Measurements from ENCODE around the gene DCUN1D1. TPM values are rescaled to one million over a fixed set of nuclear protein-coding genes. Genes with fewer than 3 reads are reported as not detected.

DCUN1D1 gene
- polyA plus RNA-seq, 4 donors: 45.9 to 67.3 (median 64.7) TPM

DNA sequence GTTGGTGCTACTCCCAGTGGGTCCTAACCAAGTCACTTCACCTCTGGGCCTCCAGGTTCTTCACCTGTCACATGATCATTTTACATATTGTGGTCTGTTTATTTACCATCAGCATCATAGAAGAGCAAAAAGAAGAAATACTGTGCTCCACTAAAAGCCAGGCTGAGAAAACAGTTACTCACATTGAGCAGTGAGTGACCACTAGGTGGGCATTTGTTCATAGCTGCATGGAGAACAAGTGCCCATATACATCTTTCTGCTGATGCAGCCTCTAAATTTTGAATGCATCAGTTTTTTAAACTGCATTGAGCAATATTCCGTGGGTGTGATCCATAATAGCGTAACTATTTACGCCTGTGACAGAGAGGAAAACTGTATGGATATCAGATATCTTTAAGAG is 76.2 kb downstream of the DCUN1D1 start:
- DNase-seq (ENCODE audit: low read depth in 4 of 4, low spot score in 3 of 4): no peak

DNA sequence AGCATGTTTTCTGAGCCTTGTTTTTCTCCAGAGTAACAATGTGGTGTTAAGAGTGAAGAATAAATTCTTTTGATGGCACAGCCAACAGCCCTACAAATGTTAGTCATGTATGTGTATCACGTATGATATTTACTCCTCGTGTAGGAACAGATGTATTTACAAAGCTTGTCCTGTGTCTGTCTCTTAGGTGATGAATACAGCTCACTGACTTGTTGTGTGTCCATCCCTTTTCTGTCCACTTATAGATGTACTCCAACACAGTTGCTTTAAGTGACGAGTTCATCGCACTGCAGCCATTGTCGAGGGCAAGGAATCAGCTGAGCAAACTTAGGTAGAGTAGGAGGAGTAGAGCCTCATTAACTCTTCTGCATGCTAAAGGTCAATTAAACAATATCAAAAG is 78.1 kb downstream of the DCUN1D1 start:
- no peak for DNase-seq (ENCODE audit: low read depth in 4 of 4, low spot score in 3 of 4)

DNA sequence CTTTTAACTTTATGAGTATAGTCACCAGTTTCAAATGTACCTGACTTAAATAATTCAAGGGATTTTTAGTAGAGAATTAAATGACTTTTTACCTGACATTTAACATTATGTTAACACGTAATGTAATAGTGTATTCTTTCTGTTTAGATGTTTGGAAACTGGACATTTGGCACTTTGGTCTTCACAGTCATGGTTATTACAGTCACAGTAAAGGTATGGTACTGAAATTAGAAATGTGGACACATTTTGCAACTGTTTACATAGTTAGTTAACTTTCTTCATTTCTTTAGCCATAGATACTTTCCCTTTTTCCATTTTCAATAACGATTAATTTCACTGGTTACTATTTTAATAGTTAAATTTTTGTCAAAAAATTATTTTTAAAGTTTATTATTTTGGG is 83.8 kb downstream of the DCUN1D1 start:
- no peak for DNase-seq (ENCODE audit: low read depth in 4 of 4, low spot score in 3 of 4)

DNA sequence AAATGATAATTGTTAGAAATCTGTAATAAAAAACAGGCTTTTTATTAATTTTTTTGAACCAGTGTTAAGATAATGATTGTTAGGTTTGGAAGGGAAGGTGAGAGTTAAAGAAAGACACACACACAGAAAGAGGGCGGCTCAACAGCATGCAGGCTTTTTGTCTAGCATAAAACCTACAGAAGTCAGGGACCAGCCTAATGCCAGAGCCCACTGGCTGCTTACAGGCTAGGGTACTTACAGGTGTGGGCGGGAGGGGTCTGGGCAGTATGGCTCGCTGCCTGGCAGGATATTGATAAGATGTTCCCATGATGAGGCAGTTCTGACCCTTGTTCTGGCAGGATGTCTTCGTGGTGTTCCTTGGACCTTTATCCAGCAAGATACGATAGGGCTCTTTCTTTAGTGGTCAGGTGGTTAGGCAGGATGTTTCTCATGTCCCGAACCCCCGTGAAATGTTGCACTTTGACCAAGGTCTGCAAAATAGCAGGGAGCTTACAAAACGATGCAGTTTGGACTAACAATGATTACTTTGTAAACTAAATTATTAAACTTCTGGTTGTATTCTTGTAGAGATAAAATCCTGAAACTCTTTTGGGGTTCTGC is 84.7 kb downstream of the DCUN1D1 start:
- no peak for DNase-seq (ENCODE audit: low read depth in 4 of 4, low spot score in 3 of 4)

DNA sequence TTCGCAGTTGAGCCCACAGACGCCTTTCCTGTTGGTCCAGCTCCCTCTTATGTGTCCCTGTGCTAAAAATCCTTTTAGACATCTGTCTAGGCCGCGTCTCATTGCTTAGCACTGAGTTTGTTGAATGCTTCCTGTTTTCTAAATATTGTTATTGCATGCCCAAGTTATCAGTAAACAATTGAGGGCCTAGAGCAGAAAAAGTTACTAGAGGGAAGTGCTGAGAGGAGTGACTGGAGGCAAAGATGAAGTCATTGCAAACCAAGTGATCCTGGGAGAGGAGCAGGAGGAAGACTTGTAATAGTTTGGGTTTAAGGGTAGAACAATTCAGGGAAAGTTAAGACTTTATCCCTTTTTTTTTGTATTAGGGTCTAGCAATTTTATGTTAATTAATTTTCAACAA is 88.1 kb downstream of the DCUN1D1 start:
- no peak for DNase-seq (ENCODE audit: low read depth in 4 of 4, low spot score in 3 of 4)

DNA sequence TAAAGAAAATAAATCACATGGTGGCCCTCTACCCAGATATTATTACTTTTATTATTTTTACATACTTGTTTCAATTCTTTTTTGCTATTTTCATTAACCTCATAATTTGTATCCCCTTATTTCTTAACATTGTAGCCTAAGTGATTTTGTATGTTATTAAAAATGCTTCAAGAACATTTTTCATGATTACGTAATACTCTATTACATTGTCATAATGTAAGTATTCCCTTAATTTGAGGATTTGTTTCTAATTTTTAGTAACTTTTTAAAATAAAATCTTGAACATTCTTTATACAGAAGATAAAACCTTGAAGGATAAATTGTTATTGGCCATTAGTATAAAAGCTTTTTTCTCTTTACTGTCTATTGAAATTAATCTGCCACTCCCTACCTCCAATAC is 89.0 kb downstream of the DCUN1D1 start:
- no peak for DNase-seq (ENCODE audit: low read depth in 4 of 4, low spot score in 3 of 4)

DNA sequence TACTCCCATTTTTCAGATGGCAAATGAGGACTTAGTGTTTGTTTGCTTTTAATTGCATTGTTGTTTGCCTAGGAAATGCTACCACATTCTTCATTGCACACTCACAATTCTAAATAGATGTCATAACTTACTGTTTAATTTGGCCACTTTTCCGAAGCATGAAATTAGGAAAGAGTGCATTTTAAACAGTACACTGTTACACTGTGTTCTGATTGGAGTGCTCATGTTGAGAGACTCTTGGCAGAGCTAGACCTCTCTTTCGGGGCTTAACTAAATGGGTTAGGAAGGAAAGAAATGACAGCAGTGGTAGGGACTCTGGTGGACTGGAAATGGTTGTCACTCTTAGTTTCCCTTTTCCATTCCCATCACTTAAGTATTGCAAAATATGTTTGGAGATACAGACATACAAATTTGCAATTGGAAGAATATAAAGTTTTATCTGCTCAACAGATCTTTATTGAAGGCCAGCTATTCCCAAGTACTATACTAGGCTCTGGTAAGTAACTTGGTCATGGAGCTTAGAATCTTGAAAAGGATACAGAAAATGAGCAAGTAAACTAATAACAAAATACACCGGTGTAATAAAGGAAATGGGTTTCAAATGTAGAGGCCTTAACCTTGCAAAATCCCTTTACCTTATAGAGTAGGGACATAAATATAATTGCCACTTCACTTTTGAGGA is 90.2 kb downstream of the DCUN1D1 start:
- DNase-seq (ENCODE audit: low read depth in 4 of 4, low spot score in 3 of 4): no peak

Other genes with a start within 250 kb of the DCUN1D1 start
- gene ATP11B, start 187.0 kb downstream of the DCUN1D1 start, polyA plus RNA-seq (ENCODE audit: insufficient read length in 4 of 4): 10 to 100 TPM; 54.8 to 66.5 (median 61.7) TPM
- gene MCCC1, start 119.0 kb upstream of the DCUN1D1 start, polyA plus RNA-seq (ENCODE audit: insufficient read length in 4 of 4): 10 to 100 TPM; 55.4 to 70.6 (median 62.0) TPM
- 1 to 10 TPM; 3.0 to 5.4 (median 3.7) TPM for gene LAMP3, start 182.2 kb upstream of the DCUN1D1 start, polyA plus RNA-seq (ENCODE audit: insufficient read length in 4 of 4)